K562 (cell line): ENCODE data around the gene GARIN1A. TPM values are rescaled to one million over a fixed set of nuclear protein-coding genes. Genes with fewer than 3 reads are reported as not detected.

Source experiments
- ADNP ChIP-seq: fragments of 200-800 bp; sonication (Bioruptor generic); IDR thresholded peaks from 2 replicates; pipeline ENCODE4 v1.6.1; 2016; ENCODE audit warnings: missing genetic modification characterization, missing compliant biosample characterization
- ATF7 ChIP-seq: fragments of 450-650 bp; IDR thresholded peaks from 2 replicates; pipeline ENCODE4 v1.7.1; 2014; ENCODE audit warnings: mild to moderate bottlenecking, moderate library complexity
- CBX5 ChIP-seq: IDR thresholded peaks from 2 replicates; pipeline ENCODE4 v1.6.1; 2014; ENCODE audit warnings: low read depth, borderline replicate concordance
- HOXB6 ChIP-seq: fragments of 250-450 bp; sonication (Bioruptor Pico); IDR thresholded peaks from 2 replicates; pipeline ENCODE4 v1.5.1; 2022; ENCODE audit warnings: mild to moderate bottlenecking, borderline replicate concordance
- NCOA2 ChIP-seq, 2 experiments: fragments of 450-650 bp; IDR thresholded peaks; 2 replicates each; pipeline ENCODE4 v1.6.1; 2018; ENCODE audit warnings: mild to moderate bottlenecking in 2 of 2, moderate library complexity in 1 of 2; ENCODE audit not compliant: partially characterized antibody in 2 of 2
- RBM14 ChIP-seq: fragments of 200-400 bp; formaldehyde crosslinking; IDR thresholded peaks from 2 replicates; pipeline ENCODE4 v1.6.1; 2018; ENCODE audit warnings: low read depth, mild to moderate bottlenecking, low read length, moderate library complexity, borderline replicate concordance; ENCODE audit not compliant: insufficient read depth
- RBM39 ChIP-seq: fragments of 200-400 bp; formaldehyde crosslinking; optimal IDR thresholded peaks from 2 replicates; pipeline ENCODE3; 2018; ENCODE audit warnings: low read depth, low read length
- SNIP1 ChIP-seq: fragments of 450-650 bp; IDR thresholded peaks from 2 replicates; pipeline ENCODE4 v1.7.1; 2017; ENCODE audit warnings: low read depth, mild to moderate bottlenecking
- SRSF3 ChIP-seq: fragments of 200-400 bp; formaldehyde crosslinking; IDR thresholded peaks from 2 replicates; pipeline ENCODE4 v1.6.1; 2016; ENCODE audit warnings: mild to moderate bottlenecking, low read length, moderate library complexity; ENCODE audit not compliant: insufficient read depth
- TEAD2 ChIP-seq: fragments of 450-650 bp; IDR thresholded peaks from 2 replicates; pipeline ENCODE4 v1.6.1; 2016; ENCODE audit warnings: missing genetic modification characterization, control low read depth, missing compliant biosample characterization
- ZFPM2 ChIP-seq: fragments of 250-450 bp; sonication (Bioruptor Pico); IDR thresholded peaks from 2 replicates; pipeline ENCODE4 v1.5.1; 2022; ENCODE audit warnings: mild to moderate bottlenecking
- ZNF274 ChIP-seq: IDR thresholded peaks from 2 replicates; pipeline ENCODE4 v1.6.1; 2011; ENCODE audit warnings: low read depth, mild to moderate bottlenecking, low read length, moderate library complexity, borderline replicate concordance
- ZSCAN29 ChIP-seq: fragments of 450-650 bp; IDR thresholded peaks from 2 replicates; pipeline ENCODE4 v1.6.1; 2017
- polyA plus RNA-seq, 8 experiments: library from polyadenylated mRNA; depleted of rRNA in 4 of 8; stranded (reverse) in 5 of 8; unstranded in 3 of 8; fragments of >200 nt; fragmentation: Nextera tagmentation in 2 of 8; fragmentation: Illumina TruSeq in 1 of 8; extraction: Ambion mirVana in 2 of 8; extraction: Trizol in 1 of 8; gene quantifications; 2 replicates each; pipeline versions ENCODE4 v1.2.1 to v1.2.3, GENCODE V29; 2011 to 2014; ENCODE audit warnings: inconsistent platforms in 1 of 8, missing spikeins in 1 of 8
- total RNA-seq, 7 experiments: library from RNA; depleted of rRNA in 6 of 7; stranded (reverse); fragments of >200 nt in 6 of 7; fragmentation: Illumina TruSeq in 2 of 7; extraction: Trizol in 2 of 7; gene quantifications; 2 replicates each; pipeline versions ENCODE4 v1.2.1 to v1.2.3, GENCODE V29; 2011 to 2021; ENCODE audit warnings: low replicate concordance in 1 of 7
- TF ChIP-seq, protein P1 (sequence below): fragments of 450-650 bp; IDR thresholded peaks from 2 replicates; pipeline ENCODE4 v1.6.1; 2018; ENCODE audit not compliant: partially characterized antibody
- TF ChIP-seq, protein P2 (sequence below): fragments of 250-450 bp; sonication (Bioruptor Pico); IDR thresholded peaks from 2 replicates; pipeline ENCODE4 v1.5.0; 2021
- TF ChIP-seq, protein P3 (sequence below): fragments of 450-650 bp; IDR thresholded peaks from 2 replicates; pipeline ENCODE4 v1.6.1; 2016; ENCODE audit warnings: low read depth

Gene GARIN1A
- total and polyA plus RNA-seq, 9 of the 15 experiments (the other 6 are each of a cell fraction or from before 2014, with no cell fraction given): 0.01 to 0.41 (median 0.04) TPM; not detected in 3

DNA sequence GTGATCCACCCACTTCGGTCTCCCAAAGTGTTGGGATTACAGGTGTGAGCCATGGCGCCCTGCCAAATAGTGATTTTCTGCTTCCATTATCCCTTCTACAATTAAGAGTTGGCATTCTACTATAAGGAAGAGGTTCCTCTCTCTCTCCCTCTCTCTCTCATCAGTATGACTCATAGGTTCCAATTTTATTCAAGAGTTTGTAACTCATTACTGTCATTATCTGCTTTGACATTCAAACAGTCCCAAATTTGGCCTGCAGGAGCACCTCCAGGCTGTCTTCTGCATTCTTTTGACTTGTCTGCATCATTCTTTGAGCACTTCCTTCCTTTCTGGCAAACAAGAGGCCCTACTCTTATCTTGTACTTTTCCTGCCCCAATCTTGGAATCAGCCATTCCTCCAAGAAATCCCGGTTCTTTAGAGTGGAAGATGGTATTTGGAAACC, 33.8 kb downstream of the GARIN1A start (continued):
- TF ChIP-seq, protein P1, sequence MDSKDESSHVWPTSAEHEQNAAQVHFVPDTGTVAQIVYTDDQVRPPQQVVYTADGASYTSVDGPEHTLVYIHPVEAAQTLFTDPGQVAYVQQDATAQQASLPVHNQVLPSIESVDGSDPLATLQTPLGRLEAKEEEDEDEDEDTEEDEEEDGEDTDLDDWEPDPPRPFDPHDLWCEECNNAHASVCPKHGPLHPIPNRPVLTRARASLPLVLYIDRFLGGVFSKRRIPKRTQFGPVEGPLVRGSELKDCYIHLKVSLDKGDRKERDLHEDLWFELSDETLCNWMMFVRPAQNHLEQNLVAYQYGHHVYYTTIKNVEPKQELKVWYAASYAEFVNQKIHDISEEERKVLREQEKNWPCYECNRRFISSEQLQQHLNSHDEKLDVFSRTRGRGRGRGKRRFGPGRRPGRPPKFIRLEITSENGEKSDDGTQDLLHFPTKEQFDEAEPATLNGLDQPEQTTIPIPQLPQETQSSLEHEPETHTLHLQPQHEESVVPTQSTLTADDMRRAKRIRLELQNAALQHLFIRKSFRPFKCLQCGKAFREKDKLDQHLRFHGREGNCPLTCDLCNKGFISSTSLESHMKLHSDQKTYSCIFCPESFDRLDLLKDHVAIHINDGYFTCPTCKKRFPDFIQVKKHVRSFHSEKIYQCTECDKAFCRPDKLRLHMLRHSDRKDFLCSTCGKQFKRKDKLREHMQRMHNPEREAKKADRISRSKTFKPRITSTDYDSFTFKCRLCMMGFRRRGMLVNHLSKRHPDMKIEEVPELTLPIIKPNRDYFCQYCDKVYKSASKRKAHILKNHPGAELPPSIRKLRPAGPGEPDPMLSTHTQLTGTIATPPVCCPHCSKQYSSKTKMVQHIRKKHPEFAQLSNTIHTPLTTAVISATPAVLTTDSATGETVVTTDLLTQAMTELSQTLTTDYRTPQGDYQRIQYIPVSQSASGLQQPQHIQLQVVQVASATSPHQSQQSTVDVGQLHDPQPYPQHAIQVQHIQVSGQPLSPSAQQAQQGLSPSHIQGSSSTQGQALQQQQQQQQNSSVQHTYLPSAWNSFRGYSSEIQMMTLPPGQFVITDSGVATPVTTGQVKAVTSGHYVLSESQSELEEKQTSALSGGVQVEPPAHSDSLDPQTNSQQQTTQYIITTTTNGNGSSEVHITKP: no peak
- TF ChIP-seq NCOA2 (IDR thresholded peaks at IDR 0.05; ENCODE audit: partially characterized antibody in 2 of 2) (no peak), ATF7 (no peak), ZNF274 (no peak), ZFPM2 (no peak), ZSCAN29 (no peak), CBX5 (no peak), SRSF3 (no peak), RBM39 (no peak), RBM14 (no peak), SNIP1 (no peak), ADNP (tag) (no peak), TEAD2 (tag) (no peak), HOXB6 (CRISPR knock-in tag) (no peak)
- TF ChIP-seq, protein P2, sequence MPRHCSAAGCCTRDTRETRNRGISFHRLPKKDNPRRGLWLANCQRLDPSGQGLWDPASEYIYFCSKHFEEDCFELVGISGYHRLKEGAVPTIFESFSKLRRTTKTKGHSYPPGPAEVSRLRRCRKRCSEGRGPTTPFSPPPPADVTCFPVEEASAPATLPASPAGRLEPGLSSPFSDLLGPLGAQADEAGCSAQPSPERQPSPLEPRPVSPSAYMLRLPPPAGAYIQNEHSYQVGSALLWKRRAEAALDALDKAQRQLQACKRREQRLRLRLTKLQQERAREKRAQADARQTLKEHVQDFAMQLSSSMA (CRISPR knock-in tag): no peak
- TF ChIP-seq, protein P3, sequence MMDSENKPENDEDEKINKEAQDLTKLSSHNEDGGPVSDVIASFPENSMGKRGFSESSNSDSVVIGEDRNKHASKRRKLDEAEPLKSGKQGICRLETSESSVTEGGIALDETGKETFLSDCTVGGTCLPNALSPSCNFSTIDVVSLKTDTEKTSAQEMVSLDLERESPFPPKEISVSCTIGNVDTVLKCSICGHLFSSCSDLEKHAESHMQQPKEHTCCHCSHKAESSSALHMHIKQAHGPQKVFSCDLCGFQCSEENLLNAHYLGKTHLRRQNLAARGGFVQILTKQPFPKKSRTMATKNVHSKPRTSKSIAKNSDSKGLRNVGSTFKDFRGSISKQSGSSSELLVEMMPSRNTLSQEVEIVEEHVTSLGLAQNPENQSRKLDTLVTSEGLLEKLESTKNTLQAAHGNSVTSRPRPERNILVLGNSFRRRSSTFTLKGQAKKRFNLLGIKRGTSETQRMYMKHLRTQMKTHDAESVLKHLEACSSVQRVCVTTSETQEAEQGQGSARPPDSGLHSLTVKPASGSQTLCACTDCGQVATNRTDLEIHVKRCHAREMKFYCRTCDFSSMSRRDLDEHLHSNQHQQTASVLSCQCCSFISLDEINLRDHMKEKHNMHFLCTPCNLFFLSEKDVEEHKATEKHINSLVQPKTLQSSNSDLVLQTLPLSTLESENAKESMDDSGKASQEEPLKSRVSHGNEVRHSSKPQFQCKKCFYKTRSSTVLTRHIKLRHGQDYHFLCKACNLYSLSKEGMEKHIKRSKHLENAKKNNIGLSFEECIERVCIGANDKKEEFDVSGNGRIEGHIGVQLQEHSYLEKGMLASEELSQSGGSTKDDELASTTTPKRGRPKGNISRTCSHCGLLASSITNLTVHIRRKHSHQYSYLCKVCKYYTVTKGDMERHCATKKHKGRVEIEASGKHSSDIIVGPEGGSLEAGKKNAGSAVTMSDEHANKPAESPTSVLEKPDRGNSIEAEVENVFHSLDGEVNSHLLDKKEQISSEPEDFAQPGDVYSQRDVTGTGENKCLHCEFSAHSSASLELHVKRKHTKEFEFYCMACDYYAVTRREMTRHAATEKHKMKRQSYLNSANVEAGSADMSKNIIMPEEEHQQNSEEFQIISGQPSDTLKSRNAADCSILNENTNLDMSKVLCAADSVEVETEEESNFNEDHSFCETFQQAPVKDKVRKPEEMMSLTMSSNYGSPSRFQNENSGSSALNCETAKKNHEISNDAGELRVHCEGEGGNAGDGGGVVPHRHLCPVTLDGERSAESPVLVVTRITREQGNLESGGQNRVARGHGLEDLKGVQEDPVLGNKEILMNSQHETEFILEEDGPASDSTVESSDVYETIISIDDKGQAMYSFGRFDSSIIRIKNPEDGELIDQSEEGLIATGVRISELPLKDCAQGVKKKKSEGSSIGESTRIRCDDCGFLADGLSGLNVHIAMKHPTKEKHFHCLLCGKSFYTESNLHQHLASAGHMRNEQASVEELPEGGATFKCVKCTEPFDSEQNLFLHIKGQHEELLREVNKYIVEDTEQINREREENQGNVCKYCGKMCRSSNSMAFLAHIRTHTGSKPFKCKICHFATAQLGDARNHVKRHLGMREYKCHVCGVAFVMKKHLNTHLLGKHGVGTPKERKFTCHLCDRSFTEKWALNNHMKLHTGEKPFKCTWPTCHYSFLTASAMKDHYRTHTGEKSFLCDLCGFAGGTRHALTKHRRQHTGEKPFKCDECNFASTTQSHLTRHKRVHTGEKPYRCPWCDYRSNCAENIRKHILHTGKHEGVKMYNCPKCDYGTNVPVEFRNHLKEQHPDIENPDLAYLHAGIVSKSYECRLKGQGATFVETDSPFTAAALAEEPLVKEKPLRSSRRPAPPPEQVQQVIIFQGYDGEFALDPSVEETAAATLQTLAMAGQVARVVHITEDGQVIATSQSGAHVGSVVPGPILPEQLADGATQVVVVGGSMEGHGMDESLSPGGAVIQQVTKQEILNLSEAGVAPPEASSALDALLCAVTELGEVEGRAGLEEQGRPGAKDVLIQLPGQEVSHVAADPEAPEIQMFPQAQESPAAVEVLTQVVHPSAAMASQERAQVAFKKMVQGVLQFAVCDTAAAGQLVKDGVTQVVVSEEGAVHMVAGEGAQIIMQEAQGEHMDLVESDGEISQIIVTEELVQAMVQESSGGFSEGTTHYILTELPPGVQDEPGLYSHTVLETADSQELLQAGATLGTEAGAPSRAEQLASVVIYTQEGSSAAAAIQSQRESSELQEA: no peak
